Duodenal mucosa (tissue), 2 donors: ENCODE data around the gene SLC45A2.

Experiments
- H3K27ac ChIP-seq: one replicate; pipeline ENCODE4 v1.7.0; 2013; ENCODE audit warnings: low read depth, low read length
- H3K27me3 ChIP-seq, 2 donors: one replicate each; pipeline ENCODE4 v1.7.0; 2013; ENCODE audit warnings: low read length in 2 of 2, control low read depth in 1 of 2; ENCODE audit not compliant: insufficient read depth in 2 of 2, control insufficient read depth in 1 of 2
- H3K36me3 ChIP-seq, 2 donors: one replicate each; pipeline ENCODE4 v1.7.0; 2013; ENCODE audit warnings: low read length in 2 of 2, control low read depth in 1 of 2; ENCODE audit not compliant: insufficient read depth in 2 of 2, control insufficient read depth in 1 of 2
- H3K4me1 ChIP-seq, 2 donors: one replicate each; pipeline ENCODE4 v1.7.0; 2013; ENCODE audit warnings: low read length in 2 of 2, control low read depth in 1 of 2; ENCODE audit not compliant: insufficient read depth in 2 of 2, control insufficient read depth in 1 of 2
- H3K4me3 ChIP-seq, 2 donors: one replicate each; pipeline ENCODE4 v1.7.0; 2013; ENCODE audit warnings: low read length in 2 of 2, low read depth in 1 of 2
- H3K9ac ChIP-seq, 2 donors: one replicate each; pipeline ENCODE4 v1.7.0; 2013; ENCODE audit warnings: low read length in 2 of 2, low read depth in 1 of 2
- H3K9me3 ChIP-seq, 2 donors: one replicate each; pipeline ENCODE4 v1.7.0; 2013; ENCODE audit warnings: low read length in 2 of 2, control low read depth in 1 of 2; ENCODE audit not compliant: control insufficient read depth in 1 of 2

The SLC45A2 gene

DNA sequence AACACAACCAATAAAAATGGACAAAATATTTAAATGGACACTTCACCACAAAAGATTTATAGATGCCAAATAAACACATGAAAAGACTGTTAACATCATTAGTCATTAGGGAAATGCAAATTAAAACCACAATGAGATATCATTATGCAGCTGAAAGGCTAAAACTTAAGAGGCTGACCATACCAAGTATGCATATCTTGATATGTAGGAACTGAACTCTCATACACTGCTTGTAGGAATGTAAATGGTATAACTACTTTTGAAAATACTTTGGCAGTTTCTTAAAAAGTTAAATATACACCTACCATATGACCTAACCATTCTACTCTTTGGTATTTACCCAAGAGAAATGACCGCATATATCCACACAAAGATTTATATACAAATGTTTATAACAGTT is 79.1 kb downstream of the SLC45A2 start:
- H3K4me1 ChIP-seq: no peaks in the 10 kb centered on the region
- H3K27ac ChIP-seq: no peak overlapping the region
- H3K27me3 ChIP-seq: no peaks in the 10 kb centered on the region
- peaks cover 14 to 20% of the 10 kb centered on the region in 2 donors for H3K9me3 ChIP-seq
- H3K4me3 ChIP-seq: no peak overlapping the region
- no peaks in the 10 kb centered on the region for H3K36me3 ChIP-seq
- H3K9ac ChIP-seq: no peak overlapping the region

- H3K27me3 ChIP-seq: no peaks in the 10 kb centered on the region
- H3K9me3 ChIP-seq: peaks cover 14 to 20% of the 10 kb centered on the region in 2 donors
- H3K4me3 ChIP-seq: no peak overlapping the region
- no peak overlapping the region for H3K9ac ChIP-seq
- H3K4me1 ChIP-seq: no peaks in the 10 kb centered on the region
- no peak overlapping the region for H3K27ac ChIP-seq
- no peaks in the 10 kb centered on the region for H3K36me3 ChIP-seq
Measured at GRCh38 chr5:33903118-33903517, 81.4 kb downstream of the SLC45A2 start.

DNA sequence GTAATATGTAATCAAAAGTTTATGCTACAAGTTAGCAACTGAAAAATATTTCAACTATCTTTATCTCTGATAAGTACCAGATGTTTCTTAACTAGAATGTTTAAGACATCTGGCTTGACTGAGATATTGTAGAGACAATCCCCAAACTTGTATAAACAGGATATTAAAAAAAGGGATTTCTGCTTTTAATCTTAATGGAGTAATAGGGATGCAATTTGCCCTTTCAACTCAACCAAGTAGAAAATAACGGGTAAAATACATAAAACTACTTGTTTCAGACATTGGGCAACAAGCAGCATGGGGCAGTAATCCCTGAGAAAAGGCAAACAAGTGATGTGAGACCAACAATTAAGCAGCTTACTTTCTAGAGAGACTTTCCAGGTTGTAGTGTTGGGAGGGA is 83.3 kb downstream of the SLC45A2 start:
- H3K4me3 ChIP-seq: no peak overlapping the region

More for the DNA sequence above, 83.3 kb downstream of the SLC45A2 start:
- Histone ChIP-seq H3K36me3 (no peaks in the 10 kb centered on the region), H3K9me3 (peaks cover 5 to 6% of the 10 kb centered on the region in 2 donors), H3K9ac (no peak overlapping the region), H3K4me1 (no peaks in the 10 kb centered on the region), H3K27ac (no peak overlapping the region), H3K27me3 (peaks cover 0 to 3% of the 10 kb centered on the region in 2 donors)
